Smooth muscle cell of bladder (primary cell): ENCODE data around the gene KRTAP10-4. TPM values are rescaled to one million over a fixed set of nuclear protein-coding genes. Genes with fewer than 3 reads are reported as not detected.

Source experiments
- total RNA-seq: library from RNA; depleted of rRNA; stranded (reverse); fragments of >200 nt; gene quantifications from 2 replicates; pipeline ENCODE4 v1.2.3, GENCODE V29; 2014

The KRTAP10-4 gene
- total RNA-seq, result not detected in 2 replicates

GRCh38 chr21:44573630-44574456 lies at the start of gene KRTAP10-4:
TSS of gene KRTAP10-4 (plus strand) at chr21:44573729. CDS start at chr21:44573759, 30 bp downstream.

GRCh38 chr21:44539991-44540666 lies 33.4 kb upstream of the KRTAP10-4 start, which contains the start of gene KRTAP10-1:
TSS of gene KRTAP10-1 (minus strand) at chr21:44540195. CDS start at chr21:44540150, 45 bp downstream.

GRCh38 chr21:44551340-44551961 lies 22.1 kb upstream of the KRTAP10-4 start, which contains the start of gene KRTAP10-2:
TSS of gene KRTAP10-2 (minus strand) at chr21:44551505. CDS start at chr21:44551458, 47 bp downstream.

GRCh38 chr21:44558695-44559094 lies 14.8 kb upstream of the KRTAP10-4 start, which contains the start of gene KRTAP10-3:
TSS of gene KRTAP10-3 (minus strand) at chr21:44558795. CDS start at chr21:44558715, 80 bp downstream.

GRCh38 chr21:44580231-44580821 lies 6.8 kb downstream of the KRTAP10-4 start, which contains the start of gene KRTAP10-5:
TSS of gene KRTAP10-5 (minus strand) at chr21:44580604. CDS start at chr21:44580578, 26 bp downstream.

GRCh38 chr21:44592446-44593311 lies 19.1 kb downstream of the KRTAP10-4 start, which contains the start of gene KRTAP10-6:
TSS of gene KRTAP10-6 (minus strand) at chr21:44592505. CDS start at chr21:44592484, 21 bp downstream.

GRCh38 chr21:44600118-44600978 lies 26.8 kb downstream of the KRTAP10-4 start, which contains the start of gene KRTAP10-7:
TSS of gene KRTAP10-7 (plus strand) at chr21:44600597. CDS start at chr21:44600622, 25 bp downstream.

GRCh38 chr21:44612029-44612486 lies 38.5 kb downstream of the KRTAP10-4 start, which contains the start of gene KRTAP10-8:
TSS of gene KRTAP10-8 (plus strand) at chr21:44612079. CDS start at chr21:44612101, 22 bp downstream.

Other genes with a start within 250 kb of the KRTAP10-4 start
- gene CFAP410, start 234.3 kb upstream of the KRTAP10-4 start, total RNA-seq, result 9.2 and 11.7 TPM in 2 replicates
- under 0.01 TPM in 2 replicates for gene TRPM2, start 220.1 kb upstream of the KRTAP10-4 start, total RNA-seq
- gene LRRC3, start 118.2 kb upstream of the KRTAP10-4 start, total RNA-seq, result under 0.01 and 0.14 TPM in 2 replicates
- not detected in 2 replicates for gene KRTAP10-1, start 33.5 kb upstream of the KRTAP10-4 start, total RNA-seq
- gene KRTAP10-2, start 22.2 kb upstream of the KRTAP10-4 start, total RNA-seq, result not detected in 2 replicates
- not detected in 2 replicates for gene KRTAP10-3, start 14.9 kb upstream of the KRTAP10-4 start, total RNA-seq
- gene KRTAP10-5, start 6.9 kb downstream of the KRTAP10-4 start, total RNA-seq, result not detected in 2 replicates
- gene KRTAP10-6, start 18.8 kb downstream of the KRTAP10-4 start, total RNA-seq, result not detected in 2 replicates
- not detected in 2 replicates for gene KRTAP10-7, start 26.9 kb downstream of the KRTAP10-4 start, total RNA-seq
- gene KRTAP10-8, start 38.4 kb downstream of the KRTAP10-4 start, total RNA-seq, result not detected in 2 replicates
- not detected in 2 replicates for gene KRTAP10-9, start 53.4 kb downstream of the KRTAP10-4 start, total RNA-seq
- not detected in 2 replicates for gene KRTAP10-10, start 63.6 kb downstream of the KRTAP10-4 start, total RNA-seq
- gene KRTAP10-11, start 72.7 kb downstream of the KRTAP10-4 start, total RNA-seq, result not detected in 2 replicates
- not detected in 2 replicates for gene KRTAP12-4, start 80.9 kb downstream of the KRTAP10-4 start, total RNA-seq
- gene KRTAP12-3, start 84.2 kb downstream of the KRTAP10-4 start, total RNA-seq, result not detected in 2 replicates
- not detected in 2 replicates for gene KRTAP12-2, start 93.2 kb downstream of the KRTAP10-4 start, total RNA-seq
- not detected in 2 replicates for gene KRTAP12-1, start 108.4 kb downstream of the KRTAP10-4 start, total RNA-seq
- not detected in 2 replicates for gene KRTAP10-12, start 123.4 kb downstream of the KRTAP10-4 start, total RNA-seq
- not detected in 2 replicates for gene TSPEAR, start 137.8 kb downstream of the KRTAP10-4 start, total RNA-seq
- gene UBE2G2, start 228.1 kb downstream of the KRTAP10-4 start, total RNA-seq, result 45.4 and 85.0 TPM in 2 replicates
- gene SUMO3, start 244.3 kb downstream of the KRTAP10-4 start, total RNA-seq, result 64.4 and 67.0 TPM in 2 replicates